Endothelial cell of umbilical vein (primary cell): ENCODE data around the gene STOM. TPM values are rescaled to one million over a fixed set of nuclear protein-coding genes. Genes with fewer than 3 reads are reported as not detected.

Source experiments
- BruUV-seq: library from RNA; stranded (reverse); fragments of 400-500 nt; replicated peaks from 2 replicates; lab custom pipeline; 2021; lab: Mats Ljungman, UMichigan
- CTCF ChIA-PET: fragments of 300-600, 350-600 bp; sonication (Branson Sonifier 250); formaldehyde crosslinking; loops from one replicate; lab custom pipeline; 2021; ENCODE audit warnings: antibody characterized with exemption, inconsistent platforms; lab: Charles Lee
- POLR2A ChIA-PET: fragments of 300-600, 350-600 bp; sonication (Branson Sonifier 250); formaldehyde crosslinking; loops from one replicate; lab custom pipeline; 2021; ENCODE audit warnings: antibody characterized with exemption, inconsistent platforms; lab: Charles Lee
- DNase-seq: peaks from one replicate; pipeline ENCODE4 v3.0.0-alpha.2; 2011; ENCODE audit warnings: low read depth, low spot score
- FAIRE-seq: peaks from 2 replicates; lab custom pipeline; 2011; peaks lifted over from hg19 to GRCh38; lab: Jason Lieb, UNC
- H2AFZ ChIP-seq: 2 replicates; pipeline ENCODE4 v1.6.0; 2012; ENCODE audit warnings: low read depth, low read length, control low read depth, inconsistent platforms
- H3K27ac ChIP-seq: 2 replicates; pipeline ENCODE4 v1.5.1; 2011; ENCODE audit warnings: low read depth, mild to moderate bottlenecking, control low read depth, low read length, moderate library complexity; ENCODE audit not compliant: insufficient read depth
- H3K27me3 ChIP-seq, 2 experiments: 2 replicates each; pipeline versions ENCODE4 v1.6.0 to v1.6.1; 2011; ENCODE audit warnings: low read length in 2 of 2, mixed read lengths in 1 of 2; ENCODE audit not compliant: control insufficient read depth in 2 of 2, insufficient read depth in 2 of 2
- H3K36me3 ChIP-seq, 2 experiments: 2 replicates in 1 of 2; 3 replicates in 1 of 2; pipeline ENCODE4 v1.5.1; 2011; ENCODE audit warnings: low read length in 2 of 2, mild to moderate bottlenecking in 1 of 2, moderate library complexity in 1 of 2; ENCODE audit not compliant: control insufficient read depth in 2 of 2, insufficient read depth in 2 of 2; ENCODE audit errors: extremely low read depth in 1 of 2
- H3K4me1 ChIP-seq: 3 replicates; pipeline ENCODE4 v1.5.1; 2011; ENCODE audit warnings: mild to moderate bottlenecking, low read length; ENCODE audit not compliant: control insufficient read depth, insufficient read depth; ENCODE audit errors: extremely low read depth
- H3K4me2 ChIP-seq: 2 replicates; pipeline ENCODE4 v1.6.1; 2011; ENCODE audit warnings: low read length, control low read depth, mixed read lengths; ENCODE audit not compliant: insufficient read depth
- H3K4me3 ChIP-seq, 3 experiments: fragments of 200-600 bp in 1 of 3; sonication (generic), shearing (Covaris generic) in 1 of 3; replicated peaks in 1 of 3; 2 replicates each; pipeline ENCODE4 v1.5.1; 2011 to 2016; ENCODE audit warnings: control low read depth in 3 of 3, low read length in 3 of 3, mild to moderate bottlenecking in 2 of 3, inconsistent platforms in 1 of 3, low read depth in 1 of 3, moderate library complexity in 1 of 3; ENCODE audit not compliant: insufficient read depth in 1 of 3
- H3K79me2 ChIP-seq: 2 replicates; pipeline ENCODE4 v1.6.0; 2012; ENCODE audit warnings: low read length, inconsistent platforms; ENCODE audit not compliant: control insufficient read depth, insufficient read depth
- H3K9ac ChIP-seq: replicated peaks from 2 replicates; pipeline ENCODE3; 2011; ENCODE audit warnings: low read length, control low read depth; ENCODE audit not compliant: insufficient read depth; ENCODE audit errors: extremely low read depth
- H3K9me1 ChIP-seq: replicated peaks from 3 replicates; pipeline ENCODE4 v1.6.0; 2011; ENCODE audit warnings: mild to moderate bottlenecking, low read length; ENCODE audit not compliant: control insufficient read depth, insufficient read depth; ENCODE audit errors: extremely low read depth
- H3K9me3 ChIP-seq: replicated peaks from 2 replicates; pipeline ENCODE4 v1.5.1; 2012; ENCODE audit warnings: low read length, inconsistent platforms; ENCODE audit not compliant: control insufficient read depth, insufficient read depth
- H4K20me1 ChIP-seq: replicated peaks from 2 replicates; pipeline ENCODE3; 2011; ENCODE audit warnings: mild to moderate bottlenecking, low read length; ENCODE audit not compliant: control insufficient read depth, insufficient read depth; ENCODE audit errors: extremely low read depth
- EZH2 ChIP-seq: IDR thresholded peaks from 2 replicates; pipeline ENCODE4 v1.6.1; 2012; ENCODE audit warnings: borderline replicate concordance, low read depth, mild to moderate bottlenecking, moderate library complexity, low read length, inconsistent platforms; ENCODE audit not compliant: severe bottlenecking
- FOS ChIP-seq: IDR thresholded peaks from 2 replicates; pipeline ENCODE4 v1.6.1; 2011; ENCODE audit warnings: mild to moderate bottlenecking, low read length, moderate library complexity, borderline replicate concordance; ENCODE audit not compliant: insufficient read depth
- GATA2 ChIP-seq: IDR thresholded peaks from 2 replicates; pipeline ENCODE4 v1.7.0; 2011; ENCODE audit warnings: low read depth, mild to moderate bottlenecking, moderate library complexity, mixed read lengths, low read length; ENCODE audit not compliant: insufficient read length, insufficient read depth
- JUN ChIP-seq: IDR thresholded peaks from 2 replicates; pipeline ENCODE4 v1.6.1; 2011; ENCODE audit warnings: borderline replicate concordance, low read depth; ENCODE audit not compliant: insufficient read length, insufficient read depth
- MAX ChIP-seq: IDR thresholded peaks from 2 replicates; pipeline ENCODE4 v1.6.1; 2011; ENCODE audit not compliant: insufficient read depth, insufficient read length
- MYC ChIP-seq: IDR thresholded peaks from one replicate; pipeline ENCODE4 v1.6.1; 2011; ENCODE audit warnings: mild to moderate bottlenecking, low read depth, low read length
- POLR2A ChIP-seq: IDR thresholded peaks from 2 replicates; pipeline ENCODE4 v1.6.1; 2012; ENCODE audit warnings: low read depth, mild to moderate bottlenecking, control low read depth, low read length
- POLR2AphosphoS5 ChIP-seq: IDR thresholded peaks from 2 replicates; pipeline ENCODE4 v1.6.1; 2012; ENCODE audit warnings: low read depth, mild to moderate bottlenecking, control low read depth, low read length, moderate library complexity; ENCODE audit not compliant: insufficient read depth
- dilution Hi-C: fragments of 300-500 bp; cut with MboI; formaldehyde crosslinking; loops from one replicate; pipeline ENCODE4 v1.15.0; 2019; ENCODE audit warnings: low sequenced_read_pairs; ENCODE audit not compliant: extremely low pct_ligation_motif_present
- intact Hi-C: fragments of 100-400 bp; cut with micrococcal nuclease; formaldehyde crosslinking; loops from one replicate; pipeline ENCODE4 v1.10.0; 2022
- polyA plus RNA-seq, 4 experiments: library from polyadenylated mRNA; depleted of rRNA in 3 of 4; stranded (reverse) in 3 of 4; unstranded in 1 of 4; fragments of >200 nt; gene quantifications; 2 replicates each; pipeline versions ENCODE4 v1.2.1 to v1.2.3, GENCODE V29; 2011 to 2012; ENCODE audit warnings: missing spikeins in 1 of 4
- total RNA-seq: library from RNA; stranded (reverse); gene quantifications from 2 replicates; pipeline ENCODE4 v1.2.3, GENCODE V29; 2021
- TF ChIP-seq, protein P1 (sequence below), 2 donors: IDR thresholded peaks; 1 replicate in 1 of 2; 2 replicates in 1 of 2; pipeline ENCODE4 v1.5.1; 2011; ENCODE audit warnings: low read length in 2 of 2, mild to moderate bottlenecking in 2 of 2, moderate library complexity in 2 of 2, control low read depth in 1 of 2, inconsistent platforms in 1 of 2, low read depth in 1 of 2; ENCODE audit not compliant: insufficient read depth in 1 of 2; ENCODE audit errors: extremely low read depth in 1 of 2

STOM gene
- total and polyA plus RNA-seq, 2 donors (not counting 3 experiments of a cell fraction or from before 2014, with no cell fraction given), result 153 to 170 TPM

- BruUV-seq, result no TSS peak
- dilution Hi-C loops, result no loop called here
These were observed 60.1 kb downstream of the STOM start for GRCh38 chr9:121309833-121310425.

More at GRCh38 chr9:121309833-121310425, 60.1 kb downstream of the STOM start:
- Histone ChIP-seq H3K9me3 (no peaks in the 10 kb centered on the region), H3K4me2 (no peak overlapping the region), H3K79me2 (no peaks in the 10 kb centered on the region), H3K27ac (no peak overlapping the region), H3K36me3 (peaks cover 13 to 31% of the 10 kb centered on the region in 2 experiments), H3K4me1 (no peaks in the 10 kb centered on the region), H3K9me1 (no peaks in the 10 kb centered on the region), H3K9ac (no peak overlapping the region), H4K20me1 (no peaks in the 10 kb centered on the region), H3K27me3 (no peaks in the 10 kb centered on the region), H3K4me3 (no peak overlapping the region), H2AFZ (no peak overlapping the region)
- ChIA-PET CTCF (interaction anchor here (0.8 to 2.2 kb wide), 5 partner anchors 10 to 96 kb away, joined by 3 to 8 read pairs (median 5); no protein-coding TSS in a partner anchor), POLR2A (no interaction called here)
- FAIRE-seq (no peak), DNase-seq (no peak)
- intact Hi-C loops, result no loop called here
- TF ChIP-seq POLR2A, result no peak
- TF ChIP-seq JUN, result no peak
- no peak for TF ChIP-seq FOS
- no peak for TF ChIP-seq POLR2AphosphoS5
- TF ChIP-seq GATA2, result no peak
- no peak for TF ChIP-seq MAX
- no peak for TF ChIP-seq EZH2
- TF ChIP-seq MYC, result no peak
- TF ChIP-seq, protein P1, sequence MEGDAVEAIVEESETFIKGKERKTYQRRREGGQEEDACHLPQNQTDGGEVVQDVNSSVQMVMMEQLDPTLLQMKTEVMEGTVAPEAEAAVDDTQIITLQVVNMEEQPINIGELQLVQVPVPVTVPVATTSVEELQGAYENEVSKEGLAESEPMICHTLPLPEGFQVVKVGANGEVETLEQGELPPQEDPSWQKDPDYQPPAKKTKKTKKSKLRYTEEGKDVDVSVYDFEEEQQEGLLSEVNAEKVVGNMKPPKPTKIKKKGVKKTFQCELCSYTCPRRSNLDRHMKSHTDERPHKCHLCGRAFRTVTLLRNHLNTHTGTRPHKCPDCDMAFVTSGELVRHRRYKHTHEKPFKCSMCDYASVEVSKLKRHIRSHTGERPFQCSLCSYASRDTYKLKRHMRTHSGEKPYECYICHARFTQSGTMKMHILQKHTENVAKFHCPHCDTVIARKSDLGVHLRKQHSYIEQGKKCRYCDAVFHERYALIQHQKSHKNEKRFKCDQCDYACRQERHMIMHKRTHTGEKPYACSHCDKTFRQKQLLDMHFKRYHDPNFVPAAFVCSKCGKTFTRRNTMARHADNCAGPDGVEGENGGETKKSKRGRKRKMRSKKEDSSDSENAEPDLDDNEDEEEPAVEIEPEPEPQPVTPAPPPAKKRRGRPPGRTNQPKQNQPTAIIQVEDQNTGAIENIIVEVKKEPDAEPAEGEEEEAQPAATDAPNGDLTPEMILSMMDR (IDR thresholded peaks at IDR 0.05; ENCODE audit: extremely low read depth in 1 of 2, insufficient read depth in 1 of 2, low read depth in 1 of 2, low read length in 2 of 2), result no peak
